Esophagus (tissue), 2 donors: ENCODE measurements around the gene FREM3. TPM values are rescaled to one million over a fixed set of nuclear protein-coding genes. Genes with fewer than 3 reads are reported as not detected.
"Not testable (repeated sequence)": the region's sequence is repeated elsewhere in the genome, so short reads cannot be mapped to it uniquely, and the experiment has no call there.

Experiments
- H3K27ac ChIP-seq, 2 donors: one replicate each; pipeline ENCODE4 v1.5.1; 2013; ENCODE audit warnings: low read depth in 2 of 2, mild to moderate bottlenecking in 2 of 2, inconsistent platforms in 1 of 2, low read length in 1 of 2, moderate library complexity in 1 of 2
- H3K27me3 ChIP-seq, 2 donors: one replicate each; pipeline ENCODE4 v1.6.1; 2013; ENCODE audit warnings: low read length in 2 of 2, control low read depth in 1 of 2, mild to moderate bottlenecking in 1 of 2; ENCODE audit not compliant: insufficient read depth in 2 of 2, control insufficient read depth in 1 of 2
- H3K36me3 ChIP-seq, 2 donors: one replicate each; pipeline ENCODE4 v1.6.1; 2013; ENCODE audit warnings: low read length in 1 of 2; ENCODE audit not compliant: control insufficient read depth in 2 of 2, insufficient read depth in 2 of 2
- H3K4me1 ChIP-seq, 2 donors: one replicate each; pipeline ENCODE4 v1.6.1; 2013; ENCODE audit warnings: low read length in 1 of 2; ENCODE audit not compliant: control insufficient read depth in 2 of 2, insufficient read depth in 2 of 2
- H3K4me3 ChIP-seq, 2 donors: one replicate each; pipeline ENCODE4 v1.5.1; 2013; ENCODE audit warnings: low read length in 2 of 2, mild to moderate bottlenecking in 2 of 2, low read depth in 1 of 2, moderate library complexity in 1 of 2
- H3K9me3 ChIP-seq, 2 donors: one replicate each; pipeline ENCODE4 v1.6.1; 2013; ENCODE audit warnings: mild to moderate bottlenecking in 2 of 2, low read depth in 1 of 2, low read length in 1 of 2, moderate library complexity in 1 of 2; ENCODE audit not compliant: control insufficient read depth in 2 of 2, insufficient read depth in 1 of 2
- WGBS, 2 donors: extraction: QIAGEN DNeasy Blood & Tissue Kit; methylation state at CpG; one replicate each; pipeline ENCODE4 v1.1.7; 2013; 5-methylcytosine and 5-hydroxymethylcytosine counted together
- polyA plus RNA-seq, 2 donors: library from polyadenylated mRNA; stranded (reverse); fragments of 200-250 nt; gene quantifications; one replicate each; pipeline ENCODE4 v1.2.3, GENCODE V29; 2013
- donor health status: healthy with polysubstance abuse.
- donor health status: Bipolar disorder and iron deficiency.

FREM3 gene
- polyA plus RNA-seq, 2 donors: not detected

- H3K4me3 ChIP-seq: no peak overlapping the region
- H3K36me3 ChIP-seq: no peaks in the 10 kb centered on the region
- peaks cover 4 to 6% of the 10 kb centered on the region in 2 donors for H3K9me3 ChIP-seq
- no peaks in the 10 kb centered on the region for H3K27me3 ChIP-seq
- H3K27ac ChIP-seq: no peak overlapping the region
- WGBS, 2 donors: 82 to 87% methylated on average over 2 of the region's 2 CpGs
- no peaks in the 10 kb centered on the region for H3K4me1 ChIP-seq
Observed at GRCh38 chr4:143679434-143679833, 21.0 kb downstream of the FREM3 start.

- WGBS, 2 donors: 94 to 95% methylated on average over 9 of the region's 9 CpGs
Observed at GRCh38 chr4:143673629-143674028, 26.8 kb downstream of the FREM3 start.

GRCh38 chr4:143668930-143669552 is 31.4 kb downstream of the FREM3 start:
- no peaks in the 10 kb centered on the region for H3K4me1 ChIP-seq
- H3K27me3 ChIP-seq: no peaks in the 10 kb centered on the region
- no peak overlapping the region for H3K4me3 ChIP-seq
- no peaks in the 10 kb centered on the region for H3K9me3 ChIP-seq
- H3K27ac ChIP-seq: no peak overlapping the region
- WGBS, 2 donors: 90 to 94% methylated on average over 9 of the region's 9 CpGs
- no peaks in the 10 kb centered on the region for H3K36me3 ChIP-seq

More at GRCh38 chr4:143673629-143674028, 26.8 kb downstream of the FREM3 start:
- H3K4me1 ChIP-seq, H3K36me3 ChIP-seq, H3K4me3 ChIP-seq, H3K9me3 ChIP-seq, H3K27me3 ChIP-seq, H3K27ac ChIP-seq: not testable (repeated sequence)

- Histone ChIP-seq H3K27me3 (no peaks in the 10 kb centered on the region), H3K27ac (no peak overlapping the region), H3K36me3 (no peaks in the 10 kb centered on the region), H3K9me3 (no peaks in the 10 kb centered on the region), H3K4me3 (no peak overlapping the region), H3K4me1 (no peaks in the 10 kb centered on the region)
- 22 to 26% methylated on average over 4 of the region's 4 CpGs for WGBS, 2 donors
Observed at GRCh38 chr4:143667461-143667860, 33.0 kb downstream of the FREM3 start.

GRCh38 chr4:143658336-143658735 is 42.1 kb downstream of the FREM3 start:
- Histone ChIP-seq H3K4me1 (no peaks in the 10 kb centered on the region), H3K36me3 (no peaks in the 10 kb centered on the region), H3K9me3 (no peaks in the 10 kb centered on the region), H3K4me3 (no peak overlapping the region), H3K27me3 (no peaks in the 10 kb centered on the region), H3K27ac (no peak overlapping the region)
- 88 to 91% methylated on average over 4 of the region's 4 CpGs for WGBS, 2 donors

GRCh38 chr4:143654571-143654970 is 45.9 kb downstream of the FREM3 start:
- H3K4me3 ChIP-seq: no peak overlapping the region
- H3K27me3 ChIP-seq: no peaks in the 10 kb centered on the region
- H3K9me3 ChIP-seq: no peaks in the 10 kb centered on the region
- H3K36me3 ChIP-seq: no peaks in the 10 kb centered on the region
- H3K27ac ChIP-seq: no peak overlapping the region
- H3K4me1 ChIP-seq: no peaks in the 10 kb centered on the region
- WGBS, 2 donors: 71 to 81% methylated on average over 1 of the region's 1 CpG

GRCh38 chr4:143653031-143653430 is 47.4 kb downstream of the FREM3 start:
- Histone ChIP-seq H3K27me3 (no peaks in the 10 kb centered on the region), H3K36me3 (no peaks in the 10 kb centered on the region), H3K9me3 (no peaks in the 10 kb centered on the region), H3K27ac (no peak overlapping the region), H3K4me3 (no peak overlapping the region), H3K4me1 (no peaks in the 10 kb centered on the region)
- whole genome bisulfite sequencing, 2 donors: 88 to 89% methylated on average over 3 of the region's 3 CpGs

GRCh38 chr4:143643399-143643798 is 57.1 kb downstream of the FREM3 start:
- Histone ChIP-seq H3K9me3 (peaks cover 0 to 3% of the 10 kb centered on the region in 2 donors), H3K4me1 (no peaks in the 10 kb centered on the region), H3K27ac (no peak overlapping the region), H3K4me3 (no peak overlapping the region), H3K36me3 (no peaks in the 10 kb centered on the region), H3K27me3 (no peaks in the 10 kb centered on the region)

GRCh38 chr4:143642611-143643010 is 57.9 kb downstream of the FREM3 start:
- H3K36me3 ChIP-seq: no peaks in the 10 kb centered on the region
- no peak overlapping the region for H3K4me3 ChIP-seq
- no peaks in the 10 kb centered on the region for H3K27me3 ChIP-seq
- H3K27ac ChIP-seq: no peak overlapping the region
- WGBS, 2 donors: 71 to 82% methylated on average over 1 of the region's 1 CpG
- peaks cover 0 to 3% of the 10 kb centered on the region in 2 donors for H3K9me3 ChIP-seq
- H3K4me1 ChIP-seq: no peaks in the 10 kb centered on the region

GRCh38 chr4:143641361-143641760 is 59.1 kb downstream of the FREM3 start:
- Histone ChIP-seq H3K27ac (no peak overlapping the region), H3K4me3 (no peak overlapping the region), H3K36me3 (no peaks in the 10 kb centered on the region), H3K27me3 (no peaks in the 10 kb centered on the region), H3K9me3 (no peaks in the 10 kb centered on the region), H3K4me1 (no peaks in the 10 kb centered on the region)
- WGBS, 2 donors: 39 to 40% methylated on average over 1 of the region's 1 CpG
